Activated naive CD4-positive, alpha-beta T cell treated with anti-CD3 and anti-CD28 coated beads for 36 hours (primary cell): ENCODE measurements around the gene PRKN. TPM values are rescaled to one million over a fixed set of nuclear protein-coding genes. Genes with fewer than 3 reads are reported as not detected.
A peak's percentile ranks its signal among the peaks of the same experiment; 100 is the strongest.

ENCODE experiments used
- CTCF ChIA-PET: fragments of 350-600 bp; sonication (Branson Sonifier 250); formaldehyde crosslinking; loops from one replicate; lab custom pipeline; 2021; ENCODE audit warnings: antibody characterized with exemption; lab: Charles Lee
- DNase-seq: peaks from one replicate; pipeline ENCODE4 v3.0.0-alpha.2; 2020
- H3K27ac Mint-ChIP-seq: one replicate; pipeline ENCODE4 v1.8.0; 2021; ENCODE audit warnings: mild to moderate bottlenecking, mixed read lengths
- H3K27me3 Mint-ChIP-seq: one replicate; pipeline ENCODE4 v1.8.0; 2021; ENCODE audit warnings: low read depth, mixed read lengths
- H3K36me3 Mint-ChIP-seq: one replicate; pipeline ENCODE4 v1.8.0; 2021; ENCODE audit warnings: low read depth, mixed read lengths
- H3K4me1 Mint-ChIP-seq: one replicate; pipeline ENCODE4 v1.8.0; 2021; ENCODE audit warnings: low read depth, mixed read lengths
- H3K4me3 Mint-ChIP-seq: one replicate; pipeline ENCODE4 v1.8.0; 2021; ENCODE audit warnings: mild to moderate bottlenecking, moderate library complexity, mixed read lengths
- H3K9me3 Mint-ChIP-seq: one replicate; pipeline ENCODE4 v1.8.0; 2021; ENCODE audit warnings: mixed read lengths
- intact Hi-C: fragments of 100-400 bp; cut with micrococcal nuclease; formaldehyde crosslinking; loops from one replicate; pipeline ENCODE4 v1.15.1; 2023
- total RNA-seq, 2 experiments: library from RNA; stranded (reverse); gene quantifications; one replicate each; pipeline ENCODE4 v1.2.3, GENCODE V29; 2021

Gene PRKN
- total RNA-seq, 2 experiments from 2014 or later = 0.33 to 0.72 TPM

DNA sequence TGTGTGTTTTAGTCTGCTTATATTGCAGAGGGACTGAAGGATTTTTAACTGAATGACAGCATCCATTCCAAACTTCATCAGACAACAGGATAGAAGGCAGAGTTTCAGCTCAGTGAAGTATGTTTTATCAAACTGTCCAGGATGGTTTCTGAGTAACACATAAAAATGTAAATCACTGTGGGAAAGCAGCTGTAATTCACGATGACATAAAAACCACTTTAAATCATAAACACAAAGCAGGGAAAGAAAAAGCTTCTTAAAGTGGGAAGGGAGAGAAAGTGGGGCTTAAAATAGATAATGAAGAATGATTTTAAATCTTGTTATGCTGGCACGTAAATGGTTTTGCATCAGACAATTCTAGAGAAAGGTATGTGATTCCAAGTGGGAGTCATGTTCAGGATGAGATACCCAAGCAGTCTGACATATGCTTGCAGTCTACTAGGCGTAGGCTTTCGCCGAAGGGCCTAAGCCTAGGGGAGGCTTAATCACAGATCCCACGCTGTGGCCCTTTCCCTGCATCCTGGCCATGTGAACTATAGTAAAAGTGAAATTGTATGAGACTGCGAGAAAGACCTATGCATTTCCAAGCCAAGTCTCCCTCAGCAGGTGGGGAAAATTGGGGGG is 610.6 kb downstream of the PRKN start:
- Mint-ChIP-seq H3K9me3 (no peaks in the 10 kb centered on the region), H3K4me1 (no peaks in the 10 kb centered on the region), H3K36me3 (peaks cover 2% of the 10 kb centered on the region), H3K27me3 (no peaks in the 10 kb centered on the region), H3K4me3 (no peak overlapping the region), H3K27ac (no peak overlapping the region)
- DNase-seq = no peak
- CTCF ChIA-PET = no interaction called here
- intact Hi-C loops = no loop called here

DNA sequence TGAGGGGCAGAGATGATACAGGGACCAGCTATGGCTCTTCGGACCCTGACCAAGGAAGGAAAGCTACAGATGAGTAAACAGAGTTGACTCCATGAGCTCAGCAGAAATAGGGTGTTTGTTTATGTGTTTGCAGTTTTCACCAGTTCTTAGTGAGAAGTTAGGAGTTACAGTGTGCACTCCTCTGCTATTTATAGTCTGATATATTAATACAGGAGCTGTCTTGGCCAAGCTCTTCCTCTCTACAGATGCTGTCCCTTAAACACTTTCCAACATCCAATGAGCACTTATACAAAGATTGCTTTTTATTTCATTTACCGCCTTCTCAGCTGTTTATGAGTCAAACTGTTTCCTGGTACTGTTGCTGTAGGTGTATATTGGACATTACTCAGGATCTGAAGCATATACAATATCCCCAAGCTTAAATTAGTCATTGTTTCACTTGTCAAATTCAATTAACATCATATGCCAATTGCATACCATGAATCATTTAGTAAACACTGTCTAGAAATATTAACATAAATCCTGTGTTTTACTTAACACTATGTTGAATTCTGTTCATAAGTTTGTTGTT is 618.0 kb downstream of the PRKN start:
- peaks cover 3% of the 10 kb centered on the region for H3K9me3 Mint-ChIP-seq

DNA sequence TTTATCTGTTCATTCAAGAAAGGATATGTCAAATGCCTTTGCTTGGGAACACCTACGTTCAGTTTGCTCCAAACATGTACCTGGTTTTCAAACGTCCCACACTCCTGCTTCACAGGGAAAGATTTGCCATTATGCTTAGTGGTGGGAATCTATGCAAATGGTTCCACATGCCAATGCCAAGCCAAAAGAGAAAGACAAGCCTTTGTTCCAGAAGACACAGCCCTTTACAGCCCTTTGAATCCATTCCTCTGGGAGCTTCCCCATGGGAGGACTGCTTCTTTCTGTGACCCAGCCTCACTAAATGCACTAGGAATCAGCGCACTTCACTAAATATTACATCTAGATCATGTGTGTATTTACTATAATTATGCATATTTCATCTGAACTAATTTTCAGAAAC is 619.5 kb downstream of the PRKN start:
- H3K27me3 Mint-ChIP-seq = no peaks in the 10 kb centered on the region
- H3K36me3 Mint-ChIP-seq = no peaks in the 10 kb centered on the region
- peaks cover 3% of the 10 kb centered on the region for H3K9me3 Mint-ChIP-seq
- no peak overlapping the region for H3K27ac Mint-ChIP-seq
- no peak overlapping the region for H3K4me3 Mint-ChIP-seq
- CTCF ChIA-PET = no interaction called here
- intact Hi-C loops = no loop called here
- H3K4me1 Mint-ChIP-seq = no peaks in the 10 kb centered on the region
- no peak for DNase-seq

More for the DNA sequence above, 618.0 kb downstream of the PRKN start:
- Mint-ChIP-seq H3K27me3 (no peaks in the 10 kb centered on the region), H3K36me3 (no peaks in the 10 kb centered on the region), H3K4me1 (no peaks in the 10 kb centered on the region), H3K27ac (no peak overlapping the region), H3K4me3 (no peak overlapping the region)
- no peak for DNase-seq
- intact Hi-C loops = no loop called here
- CTCF ChIA-PET = no interaction called here

DNA sequence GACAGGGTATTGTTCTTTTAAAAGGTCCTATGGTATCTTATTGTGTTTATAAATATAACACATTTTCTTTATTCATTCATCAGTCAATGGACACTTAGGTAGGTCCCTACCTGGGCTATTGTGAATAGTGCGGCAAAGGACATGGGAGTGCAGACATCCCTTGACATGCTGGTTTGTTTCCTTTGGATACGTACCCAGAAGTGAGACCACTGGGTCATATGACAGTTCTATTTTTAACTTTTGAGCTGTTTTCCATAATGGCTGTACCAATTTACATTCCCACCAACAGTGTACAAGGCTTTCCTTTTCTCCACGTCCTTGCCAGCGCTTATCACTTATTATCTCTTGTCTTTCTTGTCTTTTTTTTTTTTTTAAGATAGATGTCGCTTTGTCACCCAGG is 627.5 kb downstream of the PRKN start:
- no peak overlapping the region for H3K27ac Mint-ChIP-seq
- peaks cover 3% of the 10 kb centered on the region for H3K4me1 Mint-ChIP-seq

DNA sequence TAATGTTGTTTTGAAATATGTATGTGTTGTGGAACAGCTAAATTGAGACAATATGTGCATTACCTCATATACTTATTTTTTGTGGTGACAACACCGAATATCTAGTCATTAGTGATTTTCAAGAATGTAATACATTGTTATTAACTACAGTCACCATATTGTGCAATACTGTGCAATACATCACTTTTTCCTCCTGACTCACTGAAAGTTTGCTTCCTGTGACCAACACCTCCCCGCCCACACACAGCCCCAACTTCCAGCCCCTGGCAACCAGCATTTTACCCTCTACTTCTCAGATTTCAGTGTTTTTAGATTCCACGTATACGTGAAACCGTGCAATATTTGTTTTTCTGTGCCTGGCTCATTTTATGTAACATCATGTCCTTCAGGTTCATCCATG is 627.9 kb downstream of the PRKN start:
- peaks cover 11% of the 10 kb centered on the region for H3K36me3 Mint-ChIP-seq
- intact Hi-C loops = no loop called here

More for the DNA sequence above, 627.5 kb downstream of the PRKN start:
- peaks cover 9% of the 10 kb centered on the region for H3K36me3 Mint-ChIP-seq
- peaks cover 10% of the 10 kb centered on the region for H3K9me3 Mint-ChIP-seq
- CTCF ChIA-PET = no interaction called here
- no peaks in the 10 kb centered on the region for H3K27me3 Mint-ChIP-seq
- H3K4me3 Mint-ChIP-seq = no peak overlapping the region
- DNase-seq = no peak
- intact Hi-C loops = no loop called here

DNA sequence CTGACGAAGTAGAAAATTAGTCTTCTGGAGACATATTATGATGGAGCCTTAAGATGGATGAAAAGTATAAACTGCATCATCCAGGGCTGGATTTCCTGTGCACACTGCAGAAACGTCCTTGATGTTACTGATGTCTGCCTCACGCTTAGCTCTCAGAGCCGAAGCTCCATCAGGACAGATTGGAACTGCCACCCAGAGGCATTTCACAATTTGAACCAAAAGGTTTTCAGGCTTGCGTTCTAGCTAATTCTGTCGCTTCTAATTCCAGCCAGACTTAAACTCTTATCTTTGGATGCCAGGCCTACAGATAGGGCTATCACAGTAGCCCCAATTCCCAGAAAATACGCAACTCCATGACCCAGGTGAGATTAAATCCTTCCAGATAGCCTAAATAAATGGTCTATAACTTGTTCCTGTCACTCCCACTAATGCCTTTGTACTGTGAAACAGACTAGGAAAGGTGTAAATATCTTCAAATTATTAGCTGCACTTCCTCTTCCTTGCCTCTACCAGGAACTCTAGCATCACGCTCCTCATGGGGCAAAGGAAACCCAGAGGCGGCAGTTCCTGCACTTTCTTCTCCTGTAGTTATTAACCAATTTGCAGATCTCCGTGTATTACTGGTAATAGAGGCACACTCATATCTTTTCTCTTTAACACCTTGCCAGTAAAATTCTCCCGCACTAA is 634.6 kb downstream of the PRKN start:
- Mint-ChIP-seq H3K4me1 (no peaks in the 10 kb centered on the region), H3K4me3 (no peak overlapping the region), H3K27ac (no peak overlapping the region), H3K36me3 (peaks cover 6% of the 10 kb centered on the region), H3K27me3 (no peaks in the 10 kb centered on the region), H3K9me3 (peaks cover 13% of the 10 kb centered on the region)
- intact Hi-C loops = no loop called here
- CTCF ChIA-PET = no interaction called here
- no peak for DNase-seq

More for the DNA sequence above, 627.9 kb downstream of the PRKN start:
- Mint-ChIP-seq H3K27ac (no peak overlapping the region), H3K9me3 (peaks cover 12% of the 10 kb centered on the region), H3K27me3 (no peaks in the 10 kb centered on the region), H3K4me1 (peaks cover 3% of the 10 kb centered on the region), H3K4me3 (no peak overlapping the region)
- CTCF ChIA-PET = no interaction called here
- peak; percentile 49 for DNase-seq

DNA sequence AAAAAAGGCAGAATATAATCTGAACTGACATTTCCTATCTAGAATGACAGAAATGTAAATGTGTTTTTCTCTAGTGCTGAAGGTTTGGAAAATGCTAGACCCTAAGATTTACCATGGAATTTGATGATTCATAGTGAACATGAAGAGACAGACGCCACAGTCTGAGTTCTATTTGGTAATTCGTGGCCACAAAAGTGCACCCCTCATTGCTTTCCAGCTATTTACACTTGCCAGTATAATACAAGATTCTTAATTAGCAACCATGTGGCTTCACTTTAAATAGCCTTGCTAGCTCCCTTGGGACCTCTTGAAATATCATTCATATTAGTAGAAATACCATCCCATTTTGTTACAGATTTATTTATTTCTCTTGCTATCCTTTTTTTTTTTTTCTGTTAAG is 636.8 kb downstream of the PRKN start:
- intact Hi-C loops = no loop called here
- CTCF ChIA-PET = interaction anchor here (0.7 kb wide), 1 partner anchor 13 kb away, joined by 3 read pairs; no protein-coding TSS in a partner anchor

DNA sequence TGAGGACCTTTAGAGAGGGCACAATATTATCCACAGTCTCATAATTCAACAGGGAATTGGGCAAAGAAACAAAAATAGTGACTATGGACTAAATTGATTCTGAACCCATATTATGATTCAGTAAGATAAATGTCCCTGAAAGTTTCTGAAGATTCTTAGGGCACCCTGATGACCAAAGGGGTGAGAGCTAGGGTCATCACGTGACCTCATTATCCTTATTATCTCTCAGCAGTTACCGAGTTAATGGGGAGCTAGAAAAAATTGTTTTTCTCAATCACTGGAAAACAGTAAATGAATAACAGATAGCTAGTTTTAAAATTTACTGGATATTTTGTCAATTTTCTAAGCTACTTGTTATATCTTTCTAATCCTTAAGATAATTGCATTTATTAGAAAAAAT is 639.5 kb downstream of the PRKN start:
- H3K4me1 Mint-ChIP-seq = no peaks in the 10 kb centered on the region
- no peak overlapping the region for H3K27ac Mint-ChIP-seq
- no peak overlapping the region for H3K4me3 Mint-ChIP-seq
- intact Hi-C loops = no loop called here
- no peaks in the 10 kb centered on the region for H3K27me3 Mint-ChIP-seq
- H3K9me3 Mint-ChIP-seq = no peaks in the 10 kb centered on the region
- H3K36me3 Mint-ChIP-seq = no peaks in the 10 kb centered on the region
- CTCF ChIA-PET = no interaction called here
- no peak for DNase-seq

More for the DNA sequence above, 636.8 kb downstream of the PRKN start:
- H3K4me1 Mint-ChIP-seq = no peaks in the 10 kb centered on the region
- no peak overlapping the region for H3K27ac Mint-ChIP-seq
- no peak overlapping the region for H3K4me3 Mint-ChIP-seq
- DNase-seq = no peak
- peaks cover 6% of the 10 kb centered on the region for H3K9me3 Mint-ChIP-seq
- peaks cover 2% of the 10 kb centered on the region for H3K36me3 Mint-ChIP-seq
- no peaks in the 10 kb centered on the region for H3K27me3 Mint-ChIP-seq

DNA sequence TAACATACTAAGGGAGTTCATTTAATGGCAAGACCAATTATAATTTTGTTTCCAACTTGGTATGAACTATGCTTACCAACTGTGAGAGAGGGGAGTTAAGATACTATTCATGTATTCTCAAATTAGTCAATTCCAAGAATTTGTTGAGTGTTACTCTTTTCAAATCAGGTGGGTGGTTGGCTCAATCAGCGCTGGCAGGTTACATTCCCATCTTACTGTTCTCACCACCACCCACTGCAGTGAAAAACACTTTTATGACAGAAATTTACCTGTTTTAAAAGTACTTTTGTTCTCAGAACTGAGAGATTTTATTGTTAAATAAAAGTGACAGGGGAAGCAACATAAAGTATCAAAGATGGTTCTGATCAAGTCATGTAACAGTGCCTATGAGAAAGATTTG is 642.0 kb downstream of the PRKN start:
- Mint-ChIP-seq H3K27me3 (no peaks in the 10 kb centered on the region), H3K27ac (no peak overlapping the region), H3K4me3 (no peak overlapping the region), H3K9me3 (no peaks in the 10 kb centered on the region), H3K4me1 (no peaks in the 10 kb centered on the region), H3K36me3 (no peaks in the 10 kb centered on the region)
- CTCF ChIA-PET = no interaction called here
- DNase-seq = no peak
- intact Hi-C loops = no loop called here

DNA sequence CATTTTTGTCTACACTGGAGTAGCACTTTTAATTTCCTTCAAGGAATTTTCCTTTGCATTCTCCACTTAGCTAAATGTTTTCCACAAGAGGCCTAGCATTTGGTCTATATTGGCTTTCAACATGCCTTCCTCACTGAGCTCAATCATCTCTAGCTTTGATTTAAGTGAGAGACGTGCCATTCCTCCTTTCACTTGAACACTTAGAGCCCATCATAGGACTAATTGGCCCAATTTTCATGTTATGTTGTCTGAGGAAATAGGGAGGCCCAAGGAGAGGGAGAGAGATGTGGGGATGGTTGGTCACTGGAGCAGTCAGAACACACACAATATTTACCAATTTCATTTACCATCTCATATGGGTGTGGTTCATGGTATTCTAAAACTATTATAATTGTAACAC is 645.0 kb downstream of the PRKN start:
- no peaks in the 10 kb centered on the region for H3K9me3 Mint-ChIP-seq
- H3K36me3 Mint-ChIP-seq = peaks cover 1% of the 10 kb centered on the region
- no peaks in the 10 kb centered on the region for H3K27me3 Mint-ChIP-seq
- H3K4me3 Mint-ChIP-seq = no peak overlapping the region
- H3K27ac Mint-ChIP-seq = no peak overlapping the region
- intact Hi-C loops = no loop called here
- H3K4me1 Mint-ChIP-seq = no peaks in the 10 kb centered on the region
- CTCF ChIA-PET = no interaction called here
- DNase-seq = no peak

DNA sequence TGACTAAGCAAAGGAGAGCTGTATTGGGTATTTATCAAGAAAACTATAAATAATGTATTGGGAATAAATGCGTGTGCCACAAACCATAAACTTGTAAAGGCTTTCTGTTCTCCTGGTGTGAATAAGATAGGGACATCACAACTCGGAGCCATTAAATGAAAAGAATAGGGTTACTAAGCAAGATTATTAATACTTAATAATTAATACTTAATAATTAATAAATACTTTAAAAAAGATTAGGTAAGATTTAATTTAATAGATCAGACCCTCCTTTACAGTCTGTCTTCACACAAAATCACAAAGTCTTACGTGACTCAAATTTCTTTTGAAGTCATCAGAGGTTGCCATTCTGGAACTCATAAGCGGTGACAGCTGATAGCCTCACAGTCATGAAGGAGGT is 648.9 kb downstream of the PRKN start:
- Mint-ChIP-seq H3K27ac (no peak overlapping the region), H3K27me3 (no peaks in the 10 kb centered on the region), H3K9me3 (peaks cover 8% of the 10 kb centered on the region), H3K4me1 (no peaks in the 10 kb centered on the region), H3K36me3 (peaks cover 1% of the 10 kb centered on the region), H3K4me3 (no peak overlapping the region)
- intact Hi-C loops = no loop called here
- no peak for DNase-seq
- CTCF ChIA-PET = no interaction called here

DNA sequence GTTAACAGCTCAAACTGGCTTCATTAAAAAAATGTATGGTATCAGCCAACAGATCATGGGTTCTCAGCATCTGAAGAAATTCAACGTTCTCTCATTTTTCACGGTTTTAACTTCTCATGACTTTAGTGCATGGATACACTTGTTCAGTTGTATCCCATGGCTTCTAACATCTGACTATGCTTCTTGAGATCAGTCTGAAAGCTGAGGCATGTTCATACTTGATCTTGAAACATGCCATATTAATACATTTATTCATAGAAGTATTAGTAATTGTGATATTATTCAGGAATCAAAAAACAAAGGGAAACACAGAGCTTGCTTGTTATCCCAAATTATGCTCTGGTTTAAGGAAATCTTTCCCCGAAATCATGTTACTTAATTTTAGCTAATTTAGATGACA is 649.4 kb downstream of the PRKN start:
- no peaks in the 10 kb centered on the region for H3K4me1 Mint-ChIP-seq
- H3K27ac Mint-ChIP-seq = no peak overlapping the region
- no peak overlapping the region for H3K4me3 Mint-ChIP-seq

DNA sequence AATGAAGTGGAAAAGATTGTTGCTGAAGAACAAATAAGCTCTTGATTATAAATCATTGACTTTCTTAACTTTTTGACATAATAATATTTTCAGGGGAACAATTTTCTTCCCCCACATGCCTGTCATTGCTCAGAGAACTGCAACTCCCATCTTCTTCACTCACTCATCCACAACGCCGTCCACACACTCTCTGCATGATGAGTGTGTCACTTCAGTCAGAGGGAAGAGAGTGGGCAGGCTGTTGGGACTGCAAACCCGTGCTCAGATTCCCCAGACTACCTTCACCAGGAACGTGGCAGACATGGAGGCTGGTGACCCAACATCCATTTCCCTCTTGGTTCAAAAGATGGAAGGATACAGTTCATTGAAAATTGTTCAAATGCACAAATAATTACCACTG is 650.8 kb downstream of the PRKN start:
- DNase-seq = no peak
- no peaks in the 10 kb centered on the region for H3K4me1 Mint-ChIP-seq
- CTCF ChIA-PET = no interaction called here
- intact Hi-C loops = no loop called here
- H3K27ac Mint-ChIP-seq = no peak overlapping the region
- H3K9me3 Mint-ChIP-seq = peaks cover 14% of the 10 kb centered on the region
- H3K27me3 Mint-ChIP-seq = no peaks in the 10 kb centered on the region
- H3K36me3 Mint-ChIP-seq = peaks cover 5% of the 10 kb centered on the region
- H3K4me3 Mint-ChIP-seq = no peak overlapping the region

More for the DNA sequence above, 649.4 kb downstream of the PRKN start:
- peaks cover 1% of the 10 kb centered on the region for H3K36me3 Mint-ChIP-seq
- CTCF ChIA-PET = interaction anchor here (0.6 kb wide), 1 partner anchor 13 kb away, joined by 3 read pairs; no protein-coding TSS in a partner anchor
- H3K27me3 Mint-ChIP-seq = no peaks in the 10 kb centered on the region
- H3K9me3 Mint-ChIP-seq = peaks cover 8% of the 10 kb centered on the region
- intact Hi-C loops = no loop called here
- DNase-seq = no peak
